Gastrocnemius medialis (tissue), 4 donors: ENCODE results near the gene WDR37.

Experiments used
- CTCF ChIP-seq, 5 experiments: fragments of 450-650 bp in 3 of 5; fragments of 200-600 bp in 2 of 5; sonication (generic) in 2 of 5; IDR thresholded peaks in 4 of 5; conservative IDR thresholded peaks in 1 of 5; 1 replicate in 4 of 5; 2 replicates in 1 of 5; pipeline ENCODE4 v1.5.1; 2016 to 2019; ENCODE audit warnings: antibody characterized with exemption in 5 of 5, mild to moderate bottlenecking in 3 of 5, moderate library complexity in 3 of 5
- POLR2A ChIP-seq, 2 donors: fragments of 450-650 bp; IDR thresholded peaks; one replicate each; pipeline ENCODE4 v1.6.1; 2017; ENCODE audit warnings: antibody characterized with exemption in 2 of 2, mild to moderate bottlenecking in 2 of 2, moderate library complexity in 2 of 2

DNA sequence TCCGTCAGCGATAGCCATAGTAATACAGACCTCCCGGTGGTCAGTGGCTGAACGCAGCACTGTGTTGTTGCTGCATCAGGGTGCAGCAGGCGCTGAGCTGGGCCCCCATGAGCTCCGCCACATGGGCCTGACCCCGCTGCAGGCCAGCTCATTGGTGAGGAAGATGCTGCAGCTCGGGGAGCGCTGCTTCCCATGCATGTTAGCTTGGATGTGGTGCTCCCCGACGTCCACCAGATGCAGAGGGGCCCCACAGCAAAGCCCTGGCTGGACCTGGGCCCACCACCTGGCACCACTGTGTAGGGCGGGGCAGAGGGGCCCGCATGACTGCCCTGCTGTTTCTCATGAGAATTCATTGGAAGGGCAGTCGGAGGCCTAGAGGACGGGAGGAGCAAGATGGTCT is 50.8 kb downstream of the WDR37 start:
- TF ChIP-seq CTCF (IDR thresholded peaks at IDR 0.05 in 4 of 5, conservative IDR thresholded peaks at IDR 0.05 in 1 of 5) (no peak), POLR2A (IDR thresholded peaks at IDR 0.05) (no peak)
